DMS 273 (cell line): Measurements from ENCODE around the gene CCDC3.
A peak's percentile ranks its signal among the peaks of the same experiment; 100 is the strongest.

Experiments used
- DNase-seq: peaks from one replicate; lab custom pipeline; 2025; ENCODE audit not compliant: unreplicated experiment; lab: John Stamatoyannopoulos, UW

Gene CCDC3

DNA sequence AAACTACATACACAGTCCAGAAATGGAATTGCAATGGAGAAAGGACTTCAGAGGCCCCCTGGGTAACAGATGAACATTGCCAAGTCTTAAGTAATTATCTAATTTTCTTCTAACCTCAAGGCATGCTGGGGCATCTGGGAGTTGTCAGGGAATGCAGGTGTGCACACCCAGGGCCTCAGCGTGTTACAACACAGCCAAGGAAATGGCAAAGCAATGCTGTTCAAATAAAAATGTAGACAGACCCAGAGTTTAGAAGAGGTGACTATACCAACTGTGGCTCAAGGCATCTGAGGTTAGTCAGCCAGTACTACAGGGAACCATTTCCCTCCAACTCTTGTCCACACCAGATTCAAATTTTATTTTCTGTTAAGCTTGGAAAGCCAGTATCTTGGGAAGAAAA, 73.6 kb downstream of the CCDC3 start:
- no peak for DNase-seq

DNA sequence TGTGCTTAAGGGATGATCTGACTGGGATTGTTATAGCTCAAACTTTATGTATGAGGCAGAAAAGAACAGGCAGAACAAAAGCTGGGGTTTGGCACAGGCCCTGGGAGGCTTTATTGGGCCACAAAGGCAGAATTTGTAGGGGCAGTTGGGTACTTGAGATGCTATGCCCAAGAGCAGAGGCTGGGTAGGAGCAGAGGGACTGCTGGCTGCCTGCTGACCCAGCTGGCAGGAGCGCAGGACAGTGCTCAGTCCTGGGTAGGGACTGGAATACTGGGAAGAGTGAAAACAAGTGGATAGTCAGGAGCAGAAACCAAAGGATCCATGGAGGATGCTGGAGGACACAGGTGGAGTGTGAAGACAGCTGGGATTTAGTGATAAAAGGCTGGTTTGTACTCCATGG, 75.7 kb downstream of the CCDC3 start:
- DNase-seq, result no peak

DNA sequence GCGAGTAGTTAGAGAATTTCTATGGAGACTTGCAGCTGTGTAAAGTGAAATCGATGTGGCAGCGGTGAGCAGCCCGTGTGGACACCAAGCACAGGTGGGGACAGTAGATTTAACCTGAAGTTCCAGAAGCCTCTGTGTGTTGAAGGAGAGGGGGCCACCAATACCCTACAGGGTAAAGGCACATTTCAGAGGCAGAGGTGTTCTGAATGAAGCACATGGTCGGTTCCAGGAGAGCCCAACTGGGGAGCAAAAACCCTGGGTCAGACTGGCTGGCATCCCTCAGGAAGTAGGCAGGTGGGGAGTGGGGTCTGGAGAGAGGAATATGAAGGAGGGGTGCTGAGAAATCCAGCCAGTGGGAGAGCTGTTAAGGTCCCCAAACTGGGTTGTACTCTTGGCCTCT, 76.6 kb downstream of the CCDC3 start:
- DNase-seq, result no peak

DNA sequence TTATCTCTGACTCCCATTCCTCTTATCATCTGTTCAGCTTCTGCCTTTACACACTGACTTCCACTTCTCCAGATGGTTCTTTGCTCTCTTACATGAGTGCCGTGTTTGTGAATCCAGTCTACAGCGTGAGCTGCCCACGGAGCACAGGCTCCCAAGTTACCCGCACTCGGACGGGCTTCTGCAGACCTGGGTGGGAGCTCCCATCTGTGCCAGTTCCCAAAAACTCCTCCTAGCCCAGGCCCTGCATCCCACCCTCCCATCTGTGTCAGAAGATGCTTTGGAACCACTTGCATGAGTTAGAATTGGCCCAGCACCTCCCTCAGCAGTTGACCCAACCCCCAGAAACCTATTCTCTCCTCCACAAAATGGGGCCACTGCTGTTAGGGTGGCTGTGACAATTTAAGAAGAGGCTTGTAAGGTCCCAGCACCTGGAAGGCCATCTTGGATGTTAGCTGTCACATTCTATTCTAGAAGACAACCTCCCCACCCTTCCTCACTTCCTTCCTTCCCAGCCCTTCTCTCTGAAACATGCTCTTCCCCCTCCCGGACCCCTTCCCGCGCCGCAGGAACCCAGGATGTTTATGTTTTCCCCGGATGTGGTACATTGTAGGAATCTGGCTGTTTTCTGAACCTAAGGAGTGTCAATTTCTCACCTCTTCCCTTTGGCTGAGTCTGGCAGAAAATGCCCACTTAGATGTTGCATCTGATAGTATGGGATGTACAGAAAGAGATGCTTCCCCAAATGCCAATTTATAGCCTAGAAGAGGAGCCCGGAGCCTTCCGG, 79.2 kb downstream of the CCDC3 start:
- DNase-seq, result no peak

DNA sequence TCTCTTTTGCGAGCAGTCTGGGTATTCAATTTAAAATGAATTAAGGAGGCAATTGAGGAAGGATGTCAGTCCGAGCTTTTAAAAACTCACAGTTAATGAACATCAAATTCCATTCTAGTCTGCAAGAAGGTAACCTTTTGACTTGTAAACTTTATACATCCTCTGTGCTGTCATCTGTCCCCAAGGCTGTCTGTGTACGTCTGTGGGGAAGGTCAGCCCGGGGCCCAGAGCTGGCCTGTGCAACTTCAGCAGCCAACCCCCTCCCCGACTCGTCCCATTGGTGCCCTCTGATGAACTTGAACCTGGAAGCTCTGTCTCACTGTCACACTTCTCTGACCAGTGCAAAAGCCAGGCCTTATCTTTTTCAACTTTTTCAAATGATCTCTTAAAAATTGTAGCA, 80.3 kb downstream of the CCDC3 start:
- no peak for DNase-seq

DNA sequence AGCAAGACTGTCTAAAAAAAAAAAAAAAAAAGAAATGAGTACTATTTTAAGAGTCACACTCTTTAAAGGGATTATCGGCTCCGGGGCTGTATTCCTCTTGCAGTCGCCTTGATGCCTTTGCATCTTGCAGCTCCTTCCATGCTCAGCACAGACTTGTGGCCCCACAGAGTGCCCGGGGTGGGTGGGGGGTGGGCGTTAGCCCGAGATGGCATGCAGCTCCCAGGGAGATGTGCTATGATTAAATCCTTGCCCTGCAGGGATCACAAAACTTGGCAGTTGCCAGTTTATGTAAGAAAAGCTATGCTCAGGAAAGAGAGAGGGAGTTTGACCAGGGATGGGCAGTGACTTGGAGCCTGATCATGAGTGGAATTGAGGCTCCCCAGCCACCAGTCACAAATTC, 81.9 kb downstream of the CCDC3 start:
- no peak for DNase-seq

DNA sequence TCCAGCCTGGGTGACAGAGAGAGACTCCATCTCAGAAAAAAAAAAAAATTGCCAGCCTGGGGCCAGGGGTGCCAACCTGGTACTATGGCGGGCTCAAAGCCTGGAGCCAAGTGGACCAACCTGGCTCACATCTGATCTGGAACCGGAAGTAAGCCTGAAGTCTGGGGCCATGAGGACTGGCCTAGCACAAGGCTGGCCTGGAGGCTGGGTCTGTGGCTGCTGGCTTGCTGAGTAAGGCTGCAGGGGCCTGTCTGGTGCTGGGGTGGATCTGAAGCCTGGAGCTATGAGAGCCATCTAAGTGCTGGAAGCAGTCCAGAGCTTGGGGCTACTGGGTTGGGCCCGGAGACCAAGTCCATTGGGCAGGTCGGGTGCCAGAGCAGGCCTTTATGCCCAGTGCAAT, 84.9 kb downstream of the CCDC3 start:
- DNase-seq, result no peak

DNA sequence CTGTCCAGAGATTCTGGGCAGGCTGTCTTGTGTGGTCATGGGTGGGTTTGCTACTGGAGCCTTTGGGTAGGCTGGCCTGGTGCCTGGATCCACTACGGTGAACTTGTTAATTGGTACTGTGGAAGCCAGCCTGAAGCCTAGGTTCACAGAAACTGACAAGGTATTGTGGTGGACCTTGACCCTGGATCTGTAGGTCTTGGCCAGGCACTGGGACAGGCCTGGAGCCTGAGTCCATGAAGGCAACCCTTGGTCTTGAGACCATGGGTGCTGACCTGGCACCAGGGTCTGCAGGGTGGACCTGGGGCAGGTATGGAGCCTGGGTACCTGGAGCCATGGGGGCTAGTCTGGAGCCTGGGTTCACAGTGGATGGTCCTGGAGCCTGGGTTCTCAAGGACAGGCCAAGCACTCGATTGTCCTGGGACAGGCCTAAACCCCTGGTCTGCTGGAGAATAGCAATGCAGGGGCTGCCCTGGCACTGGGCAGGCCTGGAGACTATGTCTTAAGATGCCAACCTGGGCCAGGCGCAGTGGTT, 85.8 kb downstream of the CCDC3 start:
- no peak for DNase-seq

DNA sequence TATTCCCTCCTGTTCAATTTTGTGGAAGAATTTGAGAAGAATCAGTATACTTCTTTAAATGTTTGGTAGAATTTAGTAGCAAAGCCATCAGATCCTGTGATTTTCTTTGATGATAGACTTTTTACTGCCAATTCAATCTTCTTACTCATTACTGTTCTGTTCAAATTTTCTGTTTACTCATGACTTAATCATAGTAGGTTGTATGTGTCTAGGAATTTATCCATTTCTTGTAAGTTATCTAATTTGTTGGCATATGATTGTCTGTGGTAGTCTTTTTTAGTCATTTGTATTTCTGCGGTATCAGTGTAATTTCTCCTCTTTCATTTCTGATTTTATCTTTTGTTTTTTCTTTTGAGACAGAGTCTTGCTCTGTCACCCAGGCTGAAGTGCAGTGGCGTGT, 87.4 kb downstream of the CCDC3 start:
- DNase-seq, result no peak

DNA sequence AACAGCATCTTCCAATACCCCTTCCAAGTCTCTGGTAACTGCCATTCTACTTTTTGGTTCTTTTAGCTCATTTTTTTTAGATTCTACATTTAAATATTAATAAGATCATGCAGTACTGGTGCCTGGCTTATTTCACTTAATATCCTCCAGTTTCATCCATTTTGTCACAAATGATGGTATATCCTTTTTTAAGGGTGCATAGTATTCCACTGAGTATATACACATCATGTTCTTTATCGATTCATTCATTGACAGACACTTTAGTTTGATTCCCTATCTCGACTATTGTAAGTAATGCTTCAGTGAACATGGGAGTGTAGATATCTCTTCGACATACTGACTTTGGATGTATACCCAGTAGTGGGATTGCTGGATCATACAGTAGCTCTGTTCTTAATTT, 89.7 kb downstream of the CCDC3 start:
- no peak for DNase-seq

DNA sequence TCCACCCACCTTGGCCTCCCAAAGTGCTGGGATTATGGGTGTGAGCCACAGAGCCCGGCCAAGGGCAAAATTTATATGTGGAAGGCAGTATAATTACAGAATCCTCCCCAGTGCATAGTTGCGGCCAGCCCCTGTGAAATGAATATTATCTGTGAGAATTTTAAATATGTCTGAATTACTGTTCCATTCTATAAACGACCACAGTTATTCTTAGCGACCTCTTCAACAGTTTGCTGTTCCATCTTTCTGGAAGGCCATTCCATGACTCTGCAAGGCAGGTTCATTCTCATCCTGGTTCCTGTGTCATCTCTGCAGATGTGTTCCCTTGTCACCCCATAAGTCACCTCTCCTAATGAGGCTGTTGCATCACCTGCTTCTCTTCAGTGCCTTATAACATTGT, 90.7 kb downstream of the CCDC3 start:
- no peak for DNase-seq

DNA sequence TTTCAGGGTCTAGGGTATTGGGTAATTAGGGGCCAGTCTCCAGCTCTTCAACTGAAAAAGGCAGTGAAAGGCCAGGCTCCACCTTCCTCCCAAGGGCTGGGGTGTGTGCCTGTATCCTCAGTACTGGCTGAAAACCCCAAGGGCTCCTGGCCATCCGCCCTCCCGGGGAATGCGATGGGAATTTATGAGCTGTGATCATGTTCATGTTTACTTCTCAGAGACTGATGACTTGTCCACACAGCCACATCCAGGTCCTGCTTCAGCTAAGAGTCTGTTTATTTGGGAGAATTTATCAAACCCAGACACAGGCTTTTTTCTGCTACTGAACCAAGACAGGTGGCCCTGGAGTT, 91.7 kb downstream of the CCDC3 start:
- DNase-seq, result no peak

DNA sequence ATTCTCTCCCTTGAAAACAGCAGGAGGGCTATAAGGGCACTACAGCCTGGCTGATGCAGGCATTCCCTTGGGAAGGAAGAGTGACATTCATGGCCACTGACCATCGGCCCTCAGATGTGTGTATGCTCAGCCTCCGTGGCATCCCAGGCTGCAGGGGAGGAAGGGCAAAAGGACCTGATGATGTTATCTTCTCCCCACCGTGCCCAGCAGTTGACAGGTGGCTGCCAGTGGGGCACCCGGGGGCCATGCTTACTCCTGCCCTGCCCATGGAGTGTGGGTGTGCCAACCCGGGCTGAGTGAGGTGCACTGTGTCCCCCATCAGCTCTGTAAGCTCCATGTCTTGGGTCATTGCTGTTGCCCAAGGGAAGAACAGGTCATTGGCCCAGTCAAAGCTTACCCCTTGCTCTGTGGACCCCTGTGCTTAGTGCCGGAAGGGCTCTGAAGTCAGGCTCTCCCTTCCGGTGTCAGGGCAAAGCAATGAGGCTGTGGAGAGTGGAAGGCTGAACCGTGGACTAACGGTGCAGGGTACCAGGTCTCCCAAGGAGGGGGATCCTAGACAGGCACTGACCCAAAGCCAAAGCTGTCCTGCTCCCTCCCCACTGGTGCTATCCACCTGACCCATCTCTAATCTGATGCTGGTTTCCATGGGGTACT, 92.2 kb downstream of the CCDC3 start:
- DNase-seq, result no peak

DNA sequence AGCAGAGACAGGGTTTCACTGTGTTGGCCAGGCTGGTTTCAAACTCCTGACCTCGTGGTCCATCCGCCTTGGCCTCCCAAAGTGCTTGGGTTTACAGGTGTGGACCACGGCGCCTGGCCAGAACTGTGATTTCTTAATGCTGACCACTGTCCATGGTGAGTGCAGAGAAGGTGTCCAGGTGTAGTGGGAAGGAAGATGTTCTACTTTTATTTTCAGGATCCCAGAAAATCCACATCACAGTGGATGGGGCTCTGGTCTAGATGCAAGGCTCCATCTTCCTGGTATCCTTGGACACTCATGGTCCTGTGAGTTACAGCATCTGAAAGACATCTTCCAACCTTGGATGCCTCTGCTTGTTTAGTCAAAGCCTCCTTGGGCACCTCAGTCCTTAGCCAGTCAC, 92.7 kb downstream of the CCDC3 start:
- DNase-seq, result no peak

DNA sequence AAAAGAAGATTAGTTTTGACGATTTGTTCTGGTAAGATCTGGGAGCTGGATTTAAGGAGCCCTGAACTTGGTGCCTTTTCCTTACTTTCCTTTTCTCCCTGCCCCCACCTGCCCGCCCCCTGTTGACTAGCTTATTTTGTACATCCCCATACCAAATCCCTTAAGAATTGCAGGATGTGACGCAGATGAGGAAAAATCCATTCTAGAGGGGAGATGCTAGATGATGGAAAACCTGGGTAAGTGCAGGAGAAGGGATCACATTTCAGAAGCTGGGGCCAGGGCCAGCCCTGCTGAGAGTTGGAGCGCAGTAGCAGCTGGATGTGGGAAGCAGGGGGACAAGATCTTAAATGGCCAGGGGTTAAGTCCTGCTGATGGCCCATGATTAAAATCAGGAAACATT, 93.9 kb downstream of the CCDC3 start:
- no peak for DNase-seq

DNA sequence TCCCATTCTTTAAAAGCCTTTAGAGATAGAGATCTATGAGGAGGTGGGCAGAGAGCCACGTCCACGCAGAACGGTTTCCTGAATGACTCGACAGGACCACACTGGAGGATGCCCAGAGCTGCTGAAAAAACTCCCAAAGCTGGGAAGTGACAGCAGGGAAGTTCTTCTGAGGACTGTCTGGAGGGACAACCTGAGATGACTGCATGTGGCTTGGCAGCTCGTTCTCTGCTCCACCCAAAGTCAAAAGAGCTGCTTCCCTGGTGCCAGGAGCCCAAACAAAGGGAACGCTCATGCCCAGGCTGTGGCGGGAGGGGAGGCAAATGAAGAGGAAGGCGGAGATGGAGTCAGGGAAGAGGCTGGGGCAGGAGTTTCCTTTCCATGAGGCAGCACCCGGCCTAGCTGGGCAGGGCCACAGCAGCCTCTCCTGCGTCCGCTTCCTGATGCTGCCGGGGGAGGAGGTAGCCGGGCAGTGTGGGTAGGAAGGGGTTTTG, 95.4 kb downstream of the CCDC3 start:
- DNase-seq, result no peak

DNA sequence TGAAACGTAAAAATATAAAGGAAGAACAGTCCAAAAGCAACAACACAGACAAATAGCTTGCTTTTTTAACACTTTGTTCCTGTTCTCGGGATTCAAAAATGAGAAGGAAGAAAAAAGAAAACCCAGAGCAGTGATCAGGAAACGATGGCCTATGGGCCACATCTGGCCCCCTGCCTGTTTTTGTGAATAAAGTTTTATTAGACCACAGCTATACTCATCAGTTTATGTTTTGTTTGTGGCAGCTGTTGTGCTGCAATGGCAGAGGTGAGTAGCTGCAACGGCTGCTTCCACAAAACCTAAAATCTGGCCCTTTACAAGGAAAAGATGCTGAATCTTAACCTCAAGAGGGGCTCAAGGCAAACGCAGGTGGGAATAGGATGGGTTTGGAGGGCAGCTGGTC, 96.4 kb downstream of the CCDC3 start:
- no peak for DNase-seq

DNA sequence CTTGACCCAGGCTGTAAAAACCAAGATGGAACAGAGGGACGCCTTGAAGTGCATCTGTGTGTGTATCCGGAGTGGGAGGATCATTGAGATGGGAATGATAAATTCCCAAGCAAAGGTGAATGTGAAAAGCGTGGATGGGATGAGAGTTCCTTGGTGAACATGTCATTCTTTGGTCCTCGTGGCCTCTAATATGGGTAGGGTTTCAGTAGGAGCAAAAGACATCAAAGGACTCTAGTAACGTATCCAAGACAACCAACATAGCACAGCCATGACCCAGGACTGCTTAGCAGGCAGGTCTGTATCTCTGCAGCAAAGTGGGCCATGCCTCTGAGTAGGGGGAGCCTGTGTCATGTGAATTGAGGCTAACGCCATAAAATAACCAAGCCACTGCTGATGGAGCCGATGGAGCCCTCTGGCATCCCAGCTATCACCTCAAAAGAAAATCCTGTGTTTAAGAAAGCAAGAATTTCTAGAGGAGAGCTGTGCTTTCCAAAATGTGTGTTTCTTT, 98.6 kb downstream of the CCDC3 start:
- DNase-seq, result no peak

DNA sequence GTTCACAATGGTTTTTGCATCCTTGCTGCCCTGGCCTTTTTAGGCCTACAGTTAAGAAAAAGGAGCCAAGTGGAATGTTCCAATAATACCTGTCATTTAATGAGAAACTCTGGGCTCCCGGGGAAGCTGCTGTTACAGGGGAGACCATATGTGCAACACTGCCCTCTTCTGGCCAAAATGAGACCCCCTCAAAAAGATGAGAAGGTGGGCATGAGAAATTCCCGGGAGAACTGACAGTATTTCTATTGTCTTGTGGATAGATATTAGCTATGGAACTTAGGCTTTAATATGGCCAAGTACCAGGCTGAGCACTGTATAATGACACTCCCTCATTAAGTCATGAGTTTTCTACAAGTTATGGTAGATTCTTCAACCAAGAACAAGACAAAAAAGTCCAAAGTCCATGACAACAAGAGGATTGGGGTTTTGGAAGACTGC, 99.4 kb downstream of the CCDC3 start:
- DNase-seq, result peak; percentile 68

DNA sequence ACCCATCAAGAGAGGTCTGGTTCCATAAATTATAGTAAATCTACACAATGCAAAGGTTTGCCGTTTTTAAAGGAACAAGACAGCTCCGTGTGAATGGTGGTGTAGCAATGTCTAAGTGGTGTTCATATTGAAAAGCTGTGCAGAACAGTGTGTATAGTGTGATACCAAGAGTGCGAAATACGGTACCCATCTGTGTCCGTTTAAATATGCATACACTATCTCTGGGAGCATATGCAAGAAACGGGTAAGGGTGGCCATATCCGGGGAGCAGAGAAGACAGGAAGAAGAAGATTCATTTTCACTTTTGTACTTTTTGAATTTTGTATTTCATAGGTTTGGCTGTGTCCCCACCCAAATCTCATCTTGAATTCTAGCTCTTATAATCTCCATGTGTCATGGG, 102.0 kb downstream of the CCDC3 start:
- no peak for DNase-seq

DNA sequence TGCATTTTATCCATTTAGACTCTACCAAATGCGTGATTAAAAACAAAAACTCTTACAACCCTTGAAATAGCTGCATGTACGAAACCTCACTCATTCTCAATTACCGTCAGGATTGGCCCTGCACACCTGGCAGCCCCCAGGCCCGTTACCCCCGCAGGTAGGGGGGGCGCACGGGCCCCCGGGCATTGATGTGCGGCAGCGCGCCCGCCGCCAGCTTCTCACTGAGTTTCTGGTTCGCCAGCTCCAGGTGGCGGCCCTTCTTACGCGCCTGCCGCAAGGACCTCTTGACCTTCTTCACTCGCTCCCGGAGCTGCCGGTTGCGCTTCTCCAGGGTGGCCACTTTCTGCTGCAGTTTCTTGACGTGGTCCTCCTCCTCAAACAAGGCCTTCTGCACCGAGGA, 103.2 kb downstream of the CCDC3 start:
- DNase-seq, result no peak

DNA sequence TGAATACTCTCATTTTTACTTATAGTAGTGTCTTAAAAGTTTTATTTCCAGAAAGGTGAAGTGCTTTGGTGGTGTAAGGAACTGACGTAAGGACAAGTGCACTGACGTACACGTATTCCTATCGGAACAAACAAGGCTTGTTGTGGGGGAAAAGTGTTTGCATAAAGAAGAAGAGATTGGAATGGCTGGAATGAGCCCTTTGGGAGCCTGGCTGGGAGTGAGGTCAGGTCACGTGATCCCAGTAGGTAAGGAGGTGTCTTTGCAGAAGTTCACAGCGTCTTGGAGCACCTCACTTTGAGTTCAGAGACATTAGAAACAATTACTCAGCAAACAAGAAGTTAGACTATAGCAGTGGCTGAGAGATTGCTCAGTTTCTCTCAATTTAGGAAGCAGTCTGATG, 104.2 kb downstream of the CCDC3 start:
- DNase-seq, result no peak
